H1 (cell line): ENCODE measurements around the gene IQCC. TPM values are rescaled to one million over a fixed set of nuclear protein-coding genes. Genes with fewer than 3 reads are reported as not detected.

Source experiments
- CHD1 ChIP-seq: IDR thresholded peaks from 2 replicates; pipeline ENCODE4 v1.6.1; 2012; ENCODE audit warnings: low read depth, low read length, improper control_type of control experiment
- SP1 ChIP-seq: IDR thresholded peaks from 2 replicates; pipeline ENCODE4 v1.6.1; 2011; ENCODE audit warnings: low read depth, low read length
- TCF12 ChIP-seq: IDR thresholded peaks from 2 replicates; pipeline ENCODE4 v1.6.1; 2011; ENCODE audit warnings: low read depth, mild to moderate bottlenecking, low read length
- TEAD4 ChIP-seq: IDR thresholded peaks from 2 replicates; pipeline ENCODE4 v1.6.1; 2012; ENCODE audit warnings: low read depth, low read length, inconsistent platforms, mixed read lengths
- polyA plus RNA-seq, 7 experiments: library from polyadenylated mRNA; depleted of rRNA in 3 of 7; stranded (reverse) in 5 of 7; unstranded in 2 of 7; fragments of >200 nt in 5 of 7; fragments of 200-250 nt in 2 of 7; gene quantifications; 1 replicate in 5 of 7; 2 replicates in 1 of 7; 4 replicates in 1 of 7; pipeline versions ENCODE4 v1.2.1 to v1.2.3, GENCODE V29; 2011 to 2013; ENCODE audit warnings: missing spikeins in 2 of 7, mixed read lengths in 2 of 7
- total RNA-seq: library from RNA; stranded (reverse); fragmentation: NEBNext Ultra II Directional; extraction: Animal tissue kit (Norgen Biotek cat#: 25700); gene quantifications from 2 replicates; pipeline ENCODE4 v1.2.1, GENCODE V29; 2021

The IQCC gene
- total and polyA plus RNA-seq, 2 of the 8 experiments (the other 6 are each of a cell fraction or from before 2014, with no cell fraction given) = 2.5 to 4.2 TPM

- TF ChIP-seq SP1 (no peak), TEAD4 (no peak), CHD1 (no peak), TCF12 (no peak)
Observed at GRCh38 chr1:32181563-32181962, 23.9 kb upstream of the IQCC start (continued).
